Amygdala (tissue), 56 donors: Measurements from ENCODE around the gene PAFAH2.

Source experiments
- DNase-seq, 56 donors: peaks; one replicate each; lab custom pipeline; 2025; lab: John Stamatoyannopoulos, UW

Gene PAFAH2

GRCh38 chr1:25912076-25912831 is 85.6 kb downstream of the PAFAH2 start:
- no peak for DNase-seq

- DNase-seq, result no peak
Measured at GRCh38 chr1:25911162-25911561, 86.7 kb downstream of the PAFAH2 start.
